ENCODE results near the gene NAP1L1. TPM values are rescaled to one million over a fixed set of nuclear protein-coding genes. Genes with fewer than 3 reads are reported as not detected.

NAP1L1 gene
- total RNA-seq, 2 experiments from 2014 or later: 348 to 904 TPM

DNA sequence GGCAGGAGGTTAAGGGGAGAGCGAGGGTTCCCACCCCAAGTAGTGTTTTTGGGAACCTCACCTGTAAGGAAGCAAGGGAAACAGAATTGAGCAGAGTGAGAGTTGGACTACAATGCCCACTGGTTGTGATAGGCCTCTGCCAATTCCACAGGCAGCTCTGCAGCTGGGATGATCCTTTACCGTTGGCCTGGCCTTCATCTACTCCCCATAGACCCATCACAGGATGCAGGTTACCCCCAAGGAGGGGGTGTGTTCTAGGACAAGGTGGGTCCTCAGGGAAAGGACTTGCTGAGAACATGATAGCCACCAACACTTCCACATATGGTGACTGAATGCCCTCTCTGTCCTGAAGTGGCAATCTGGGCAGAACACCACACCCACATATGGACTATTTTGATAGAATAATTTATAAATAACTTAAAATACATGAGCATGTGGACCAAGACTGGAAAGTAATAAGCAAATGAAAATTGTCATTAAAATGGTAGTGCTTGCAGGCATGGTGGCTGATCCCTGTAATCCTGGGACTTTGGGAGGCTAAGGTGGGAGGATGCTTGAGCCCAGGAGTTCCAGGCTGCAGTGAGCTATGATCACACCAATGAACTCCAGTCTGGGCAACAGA is 61.3 kb downstream of the NAP1L1 start:
- Histone ChIP-seq H3K36me3 (ENCODE audit: insufficient read depth, low read length) (no peaks in the 10 kb centered on the region), H3K79me2 (ENCODE audit: insufficient read depth, low read depth, low read length) (no peaks in the 10 kb centered on the region), H3K4me2 (ENCODE audit: low read length) (no peak overlapping the region), H3K27ac (ENCODE audit: low read depth, low read length, poor library complexity, severe bottlenecking) (no peak overlapping the region), H2AFZ (ENCODE audit: low read length) (no peak overlapping the region), H3K4me1 (ENCODE audit: insufficient read depth, low read length, poor library complexity, severe bottlenecking) (no peaks in the 10 kb centered on the region), H3K9me3 (ENCODE audit: low read length) (no peaks in the 10 kb centered on the region), H3K9me2 (ENCODE audit: insufficient read depth, low read length) (no peaks in the 10 kb centered on the region), H3K4me3 (ENCODE audit: low read depth, low read length, poor library complexity, severe bottlenecking) (no peak overlapping the region), H4K20me1 (ENCODE audit: insufficient read depth, low read length) (no peaks in the 10 kb centered on the region)
- intact Hi-C loops (cut with micrococcal nuclease; ENCODE audit: unreplicated experiment): no loop called here
- POLR2A ChIA-PET: interaction anchor here (0.6 to 1.3 kb wide), 2 partner anchors 79 to 166 kb away, joined by 3 read pairs; no protein-coding TSS in a partner anchor
- DNase-seq (ENCODE audit: low spot score): no peak
- CTCF ChIA-PET (ENCODE audit: unreplicated experiment): interaction anchor here (0.6 kb wide), 1 partner anchor 121 kb away, joined by 3 read pairs; no protein-coding TSS in a partner anchor
- TF ChIP-seq CTCF (conservative IDR thresholded peaks at IDR 0.05; ENCODE audit: low read length) (no peak), EZH2phosphoT487 (IDR thresholded peaks at IDR 0.05; ENCODE audit: borderline replicate concordance, low read depth, low read length) (no peak)
- no TSS peak for BruUV-seq (replicated peaks)

- Histone ChIP-seq H2AFZ (ENCODE audit: low read length) (no peak overlapping the region), H3K4me1 (ENCODE audit: insufficient read depth, low read length, poor library complexity, severe bottlenecking) (no peaks in the 10 kb centered on the region), H3K9me2 (ENCODE audit: insufficient read depth, low read length) (no peaks in the 10 kb centered on the region), H3K4me3 (ENCODE audit: low read depth, low read length, poor library complexity, severe bottlenecking) (no peak overlapping the region), H4K20me1 (ENCODE audit: insufficient read depth, low read length) (no peaks in the 10 kb centered on the region), H3K27ac (ENCODE audit: low read depth, low read length, poor library complexity, severe bottlenecking) (no peak overlapping the region), H3K9me3 (ENCODE audit: low read length) (no peaks in the 10 kb centered on the region), H3K4me2 (ENCODE audit: low read length) (no peak overlapping the region), H3K79me2 (ENCODE audit: insufficient read depth, low read depth, low read length) (no peaks in the 10 kb centered on the region), H3K36me3 (ENCODE audit: insufficient read depth, low read length) (no peaks in the 10 kb centered on the region)
- CTCF ChIA-PET (ENCODE audit: unreplicated experiment): no interaction called here
- no peak for DNase-seq (ENCODE audit: low spot score)
- no peak for TF ChIP-seq EZH2phosphoT487 (IDR thresholded peaks at IDR 0.05; ENCODE audit: borderline replicate concordance, low read depth, low read length)
- no peak for TF ChIP-seq CTCF (conservative IDR thresholded peaks at IDR 0.05; ENCODE audit: low read length)
- intact Hi-C loops (cut with micrococcal nuclease; ENCODE audit: unreplicated experiment): no loop called here
- POLR2A ChIA-PET: interaction anchor here (0.7 to 1.0 kb wide), 2 partner anchors 74 to 128 kb away, joined by 3 read pairs; no protein-coding TSS in a partner anchor
- no TSS peak for BruUV-seq (replicated peaks)
These were observed 62.0 kb downstream of the NAP1L1 start for GRCh38 chr12:76022506-76022905.

Measured in OCI-LY7 (cell line).